H1 (cell line): ENCODE measurements around the gene LTBP1. TPM values are rescaled to one million over a fixed set of nuclear protein-coding genes. Genes with fewer than 3 reads are reported as not detected.

Source experiments
- CTCF ChIA-PET: fragments of 300-600 bp; sonication (Branson Sonifier 250); formaldehyde crosslinking; loops from one replicate; lab custom pipeline; 2021; ENCODE audit not compliant: partially characterized antibody; lab: Charles Lee
- POLR2A ChIA-PET: fragments of 300-600 bp; sonication (Branson Sonifier 250); formaldehyde crosslinking; loops from one replicate; lab custom pipeline; 2021; ENCODE audit warnings: inconsistent platforms; ENCODE audit not compliant: partially characterized antibody; lab: Charles Lee
- DNase-seq, 2 experiments: peaks; one replicate each; pipeline versions ENCODE4 v3.0.0 to v3.0.0-alpha.2; 2010 to 2022; ENCODE audit warnings: low spot score in 2 of 2, low read depth in 1 of 2, mixed read lengths in 1 of 2
- FAIRE-seq: peaks from 2 replicates; lab custom pipeline; 2011; peaks lifted over from hg19 to GRCh38; lab: Jason Lieb, UNC
- H2AFZ ChIP-seq: 2 replicates; pipeline ENCODE4 v1.8.1; 2012; ENCODE audit warnings: low read length, inconsistent platforms
- H2AK5ac ChIP-seq: 2 replicates; pipeline ENCODE4 v1.6.1; 2013; ENCODE audit warnings: low read depth, low read length
- H2BK120ac ChIP-seq: replicated peaks from 2 replicates; pipeline ENCODE3; 2013; ENCODE audit warnings: low read depth, low read length, inconsistent platforms
- H2BK12ac ChIP-seq: 2 replicates; pipeline ENCODE4 v1.6.1; 2013; ENCODE audit warnings: low read depth, low read length
- H2BK15ac ChIP-seq: 2 replicates; pipeline ENCODE4 v1.6.1; 2013; ENCODE audit warnings: low read length
- H2BK20ac ChIP-seq: 2 replicates; pipeline ENCODE4 v1.6.1; 2013; ENCODE audit warnings: low read length
- H2BK5ac ChIP-seq: 2 replicates; pipeline ENCODE4 v1.6.1; 2013; ENCODE audit warnings: low read depth, low read length
- H3K14ac ChIP-seq: 2 replicates; pipeline ENCODE4 v1.6.1; 2013; ENCODE audit warnings: inconsistent platforms; ENCODE audit not compliant: insufficient read length
- H3K18ac ChIP-seq: 2 replicates; pipeline ENCODE4 v1.6.1; 2013; ENCODE audit warnings: low read length; ENCODE audit errors: extremely low read depth
- H3K23ac ChIP-seq: 2 replicates; pipeline ENCODE4 v1.6.1; 2013; ENCODE audit warnings: inconsistent platforms; ENCODE audit not compliant: insufficient read length
- H3K23me2 ChIP-seq: 2 replicates; pipeline ENCODE4 v1.6.1; 2013; ENCODE audit warnings: low read depth, low read length
- H3K27ac ChIP-seq: 2 replicates; pipeline ENCODE4 v1.6.1; 2011; ENCODE audit warnings: low read depth, low read length, inconsistent platforms
- H3K27me3 ChIP-seq, 4 experiments: replicated peaks in 1 of 4; 1 replicate in 1 of 4; 2 replicates in 3 of 4; pipeline versions ENCODE4 v1.6.1 to v1.8.1; 2011 to 2013; ENCODE audit warnings: low read length in 3 of 4, mild to moderate bottlenecking in 3 of 4, inconsistent platforms in 2 of 4, mixed read lengths in 2 of 4, moderate library complexity in 1 of 4; ENCODE audit not compliant: control insufficient read depth in 3 of 4, insufficient read depth in 3 of 4; ENCODE audit errors: extremely low read depth in 1 of 4
- H3K36me3 ChIP-seq, 4 experiments: 2 replicates each; pipeline versions ENCODE4 v1.6.1 to v1.8.1; 2011 to 2013; ENCODE audit warnings: mild to moderate bottlenecking in 4 of 4, low read length in 3 of 4, moderate library complexity in 2 of 4, control low read depth in 1 of 4, inconsistent platforms in 1 of 4; ENCODE audit not compliant: insufficient read depth in 4 of 4, control insufficient read depth in 2 of 4
- H3K4ac ChIP-seq: replicated peaks from 2 replicates; pipeline ENCODE3; 2013; ENCODE audit warnings: low read length, low read depth, mixed read lengths, inconsistent platforms; ENCODE audit not compliant: insufficient read length
- H3K4me1 ChIP-seq, 4 experiments: replicated peaks in 1 of 4; 1 replicate in 1 of 4; 2 replicates in 3 of 4; pipeline versions ENCODE4 v1.6.1 to v1.8.1; 2011 to 2013; ENCODE audit warnings: low read length in 3 of 4, inconsistent platforms in 2 of 4, mixed read lengths in 1 of 4; ENCODE audit not compliant: insufficient read depth in 4 of 4, control insufficient read depth in 3 of 4
- H3K4me2 ChIP-seq, 2 experiments: 2 replicates each; pipeline versions ENCODE4 v1.6.1 to v1.8.1; 2011 to 2013; ENCODE audit warnings: low read depth in 2 of 2, low read length in 2 of 2, control low read depth in 1 of 2, inconsistent platforms in 1 of 2, mild to moderate bottlenecking in 1 of 2; ENCODE audit not compliant: insufficient read depth in 1 of 2
- H3K4me3 ChIP-seq, 4 experiments: fragments of 200-600, 300-600 bp in 1 of 4; sonication (generic), shearing (Covaris generic), sonication (Bioruptor Twin) in 1 of 4; 2 replicates each; pipeline versions ENCODE4 v1.5.1 to v1.8.1; 2011 to 2016; ENCODE audit warnings: low read length in 4 of 4, low read depth in 3 of 4, control low read depth in 2 of 4, inconsistent platforms in 2 of 4, mild to moderate bottlenecking in 2 of 4, mixed read lengths in 1 of 4, moderate library complexity in 1 of 4; ENCODE audit not compliant: insufficient read depth in 2 of 4; ENCODE audit errors: extremely low read depth in 1 of 4
- H3K56ac ChIP-seq: replicated peaks from 2 replicates; pipeline ENCODE3; 2013; ENCODE audit warnings: low read depth, mild to moderate bottlenecking, mixed read lengths, low read length, inconsistent platforms; ENCODE audit not compliant: insufficient read length
- H3K79me1 ChIP-seq: 2 replicates; pipeline ENCODE4 v1.6.1; 2013; ENCODE audit warnings: low read depth, low read length, control low read depth
- H3K79me2 ChIP-seq, 2 experiments: 2 replicates each; pipeline versions ENCODE4 v1.6.1 to v1.8.1; 2012 to 2013; ENCODE audit warnings: low read length in 2 of 2, mild to moderate bottlenecking in 2 of 2, inconsistent platforms in 1 of 2; ENCODE audit not compliant: insufficient read depth in 2 of 2, control insufficient read depth in 1 of 2
- H3K9ac ChIP-seq, 4 experiments: replicated peaks in 1 of 4; 1 replicate in 1 of 4; 2 replicates in 3 of 4; pipeline versions ENCODE4 v1.6.1 to v1.8.1; 2011 to 2013; ENCODE audit warnings: low read depth in 3 of 4, low read length in 3 of 4, control low read depth in 2 of 4, mild to moderate bottlenecking in 2 of 4, moderate library complexity in 2 of 4, inconsistent platforms in 1 of 4; ENCODE audit errors: extremely low read depth in 1 of 4
- H3K9me3 ChIP-seq, 2 experiments: 2 replicates each; pipeline versions ENCODE4 v1.6.1 to v1.8.1; 2012 to 2013; ENCODE audit warnings: mild to moderate bottlenecking in 2 of 2, moderate library complexity in 2 of 2, control low read depth in 1 of 2, inconsistent platforms in 1 of 2, low read depth in 1 of 2, low read length in 1 of 2, mixed read lengths in 1 of 2; ENCODE audit not compliant: insufficient read depth in 2 of 2
- H4K20me1 ChIP-seq, 2 experiments: replicated peaks in 1 of 2; 2 replicates each; pipeline versions ENCODE3 to v1.8.1; 2011 to 2013; ENCODE audit warnings: inconsistent platforms in 2 of 2, low read length in 2 of 2, mild to moderate bottlenecking in 1 of 2; ENCODE audit not compliant: insufficient read depth in 2 of 2, control insufficient read depth in 1 of 2
- H4K5ac ChIP-seq: 2 replicates; pipeline ENCODE4 v1.6.1; 2013; ENCODE audit warnings: low read length, low read depth, mixed read lengths, inconsistent platforms; ENCODE audit not compliant: insufficient read length
- H4K8ac ChIP-seq: 2 replicates; pipeline ENCODE4 v1.8.0; 2013; ENCODE audit warnings: mild to moderate bottlenecking, moderate library complexity, low read length, inconsistent platforms; ENCODE audit not compliant: insufficient read depth; ENCODE audit errors: extremely low read depth
- H4K91ac ChIP-seq: replicated peaks from 2 replicates; pipeline ENCODE3; 2013; ENCODE audit warnings: low read length, mixed read lengths, inconsistent platforms; ENCODE audit not compliant: insufficient read length
- ASH2L ChIP-seq: fragments of 200-600, 300-600 bp; sonication (generic); IDR thresholded peaks from one replicate; pipeline ENCODE4 v1.7.1; 2017; ENCODE audit warnings: low read length
- BCL11A ChIP-seq, 2 experiments: IDR thresholded peaks; one replicate each; pipeline ENCODE4 v1.6.1; 2011; ENCODE audit warnings: low read depth in 2 of 2, low read length in 2 of 2, mild to moderate bottlenecking in 2 of 2
- CBX8 ChIP-seq: fragments of 300-800, 300-1000 bp; sonication (generic); IDR thresholded peaks from 2 replicates; pipeline ENCODE4 v1.7.1; 2016; ENCODE audit warnings: low read depth, low read length, borderline replicate concordance
- CEBPB ChIP-seq: IDR thresholded peaks from 2 replicates; pipeline ENCODE4 v1.6.1; 2012; ENCODE audit warnings: low read depth, low read length
- CTBP2 ChIP-seq: IDR thresholded peaks from 2 replicates; pipeline ENCODE4 v1.7.0; 2011; ENCODE audit warnings: borderline replicate concordance, mild to moderate bottlenecking, moderate library complexity, mixed read lengths, low read length; ENCODE audit not compliant: insufficient read depth, insufficient read length
- EGR1 ChIP-seq: IDR thresholded peaks from 2 replicates; pipeline ENCODE4 v1.6.1; 2011; ENCODE audit warnings: low read depth, low read length, borderline replicate concordance
- HDAC2 ChIP-seq, 2 experiments: fragments of 300-600 bp in 1 of 2; sonication (generic) in 1 of 2; IDR thresholded peaks; 2 replicates each; pipeline ENCODE4 v1.6.1; 2011 to 2012; ENCODE audit warnings: low read depth in 2 of 2, low read length in 2 of 2, mild to moderate bottlenecking in 2 of 2, moderate library complexity in 2 of 2, borderline replicate concordance in 1 of 2, inconsistent platforms in 1 of 2
- NRF1 ChIP-seq: IDR thresholded peaks from 2 replicates; pipeline ENCODE4 v1.6.1; 2011; ENCODE audit warnings: mild to moderate bottlenecking, low read depth, low read length, improper control_type of control experiment
- RAD21 ChIP-seq, 2 experiments: IDR thresholded peaks in 1 of 2; conservative IDR thresholded peaks in 1 of 2; 2 replicates each; pipeline ENCODE4 v1.6.1; 2011; ENCODE audit warnings: low read depth in 2 of 2, low read length in 2 of 2, improper control_type of control experiment in 1 of 2, inconsistent platforms in 1 of 2, mild to moderate bottlenecking in 1 of 2, moderate library complexity in 1 of 2
- TAF1 ChIP-seq: IDR thresholded peaks from 2 replicates; pipeline ENCODE4 v1.6.1; 2011; ENCODE audit warnings: mild to moderate bottlenecking, low read depth, low read length
- WGBS, 2 experiments: shearing (Covaris generic) in 1 of 2; methylation state at CpG; one replicate each; pipeline versions ENCODE4 v1.1.6 to v1.1.7; 2013 to 2015; ENCODE audit warnings: low lambda C conversion rate in 2 of 2, mixed read lengths in 2 of 2, inconsistent platforms in 1 of 2, low coverage in 1 of 2, missing lambda C conversion rate in 1 of 2; ENCODE audit not compliant: insufficient replicate concordance in 2 of 2, insufficient coverage in 1 of 2, insufficient read length in 1 of 2; ENCODE audit errors: extremely low coverage in 1 of 2, missing lambda C conversion rate in 1 of 2; 5-methylcytosine and 5-hydroxymethylcytosine counted together
- polyA plus RNA-seq, 7 experiments: library from polyadenylated mRNA; depleted of rRNA in 3 of 7; stranded (reverse) in 5 of 7; unstranded in 2 of 7; fragments of >200 nt in 5 of 7; fragments of 200-250 nt in 2 of 7; gene quantifications; 1 replicate in 5 of 7; 2 replicates in 1 of 7; 4 replicates in 1 of 7; pipeline versions ENCODE4 v1.2.1 to v1.2.3, GENCODE V29; 2011 to 2013; ENCODE audit warnings: missing spikeins in 2 of 7, mixed read lengths in 2 of 7
- total RNA-seq: library from RNA; stranded (reverse); fragmentation: NEBNext Ultra II Directional; extraction: Animal tissue kit (Norgen Biotek cat#: 25700); gene quantifications from 2 replicates; pipeline ENCODE4 v1.2.1, GENCODE V29; 2021
- TF ChIP-seq, protein P1 (sequence below): IDR thresholded peaks from 2 replicates; pipeline ENCODE4 v1.6.1; 2012; ENCODE audit warnings: inconsistent platforms
- TF ChIP-seq, protein P2 (sequence below): IDR thresholded peaks from 2 replicates; pipeline ENCODE4 v1.6.1; 2011; ENCODE audit warnings: low read length, improper control_type of control experiment

LTBP1 gene
- total and polyA plus RNA-seq, 2 of the 8 experiments (the other 6 are each of a cell fraction or from before 2014, with no cell fraction given): 15.4 to 24.7 TPM

DNA sequence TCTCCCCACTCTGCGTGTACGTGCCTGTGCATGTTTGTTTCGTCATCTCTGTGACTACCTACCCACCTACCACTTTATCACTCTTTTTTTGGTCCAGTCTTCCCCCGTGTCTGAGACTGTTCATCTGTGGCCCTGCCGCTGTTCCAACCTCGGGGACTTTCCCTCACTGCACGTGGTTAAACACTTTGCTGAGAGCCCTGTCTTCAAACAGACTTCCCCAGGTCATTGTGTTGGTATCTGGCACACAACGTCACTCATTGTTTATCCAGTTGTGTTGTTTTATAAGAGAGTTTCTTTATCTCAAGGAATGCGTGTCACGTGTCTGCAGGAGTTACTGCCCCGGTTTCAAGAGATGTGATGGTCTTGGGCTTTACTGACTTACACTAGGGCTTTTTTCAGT lies 267.7 kb downstream of the LTBP1 start:
- Histone ChIP-seq H4K8ac (no peak overlapping the region), H3K23ac (no peak overlapping the region), H2AFZ (no peak overlapping the region), H2BK15ac (no peak overlapping the region), H2BK12ac (no peak overlapping the region), H3K79me2 (no peaks in the 10 kb centered on the region), H3K27me3 (no peaks in the 10 kb centered on the region), H3K4me1 (peaks cover 0 to 2% (median 0%) of the 10 kb centered on the region in 4 experiments; a peak in 3 of 7 replicates), H2AK5ac (no peak overlapping the region), H3K18ac (no peak overlapping the region; the same call in 1 of the 2 replicates), H2BK20ac (no peak overlapping the region), H4K20me1 (no peaks in the 10 kb centered on the region), H2BK5ac (no peak overlapping the region), H3K14ac (no peak overlapping the region), H3K9ac (no peak overlapping the region), H4K5ac (no peak overlapping the region), H3K79me1 (no peaks in the 10 kb centered on the region), H3K4ac (no peak overlapping the region), H3K9me3 (no peaks in the 10 kb centered on the region), H4K91ac (no peak overlapping the region), H3K4me2 (no peak overlapping the region), H3K23me2 (no peaks in the 10 kb centered on the region), H3K36me3 (no peaks in the 10 kb centered on the region), H3K56ac (no peak overlapping the region), H2BK120ac (no peak overlapping the region), H3K4me3 (no peak overlapping the region), H3K27ac (no peak overlapping the region)
- FAIRE-seq (no peak), DNase-seq (no peak)
- 92% methylated on average over 11 of the region's 11 CpGs; no CpG with 5 or more reads in 1 of the 2 experiments for WGBS, 2 experiments
- ChIA-PET CTCF (interaction anchor here (1.0 kb wide), 1 partner anchor 19 kb away, joined by 3 read pairs; no protein-coding TSS in a partner anchor), POLR2A (no interaction called here)
- TF ChIP-seq HDAC2 (IDR thresholded peaks at IDR 0.05; ENCODE audit: borderline replicate concordance in 1 of 2, low read depth in 2 of 2, low read length in 2 of 2) (no peak), TAF1 (no peak), EGR1 (no peak), RAD21 (IDR thresholded peaks at IDR 0.05 in 1 of 2, conservative IDR thresholded peaks at IDR 0.05 in 1 of 2; ENCODE audit: low read depth in 2 of 2, low read length in 2 of 2) (no peak), CBX8 (no peak), CEBPB (no peak), BCL11A (IDR thresholded peaks at IDR 0.05; ENCODE audit: low read depth in 2 of 2, low read length in 2 of 2) (no peak), CTBP2 (no peak), NRF1 (no peak), ASH2L (no peak)
- TF ChIP-seq, protein P1, sequence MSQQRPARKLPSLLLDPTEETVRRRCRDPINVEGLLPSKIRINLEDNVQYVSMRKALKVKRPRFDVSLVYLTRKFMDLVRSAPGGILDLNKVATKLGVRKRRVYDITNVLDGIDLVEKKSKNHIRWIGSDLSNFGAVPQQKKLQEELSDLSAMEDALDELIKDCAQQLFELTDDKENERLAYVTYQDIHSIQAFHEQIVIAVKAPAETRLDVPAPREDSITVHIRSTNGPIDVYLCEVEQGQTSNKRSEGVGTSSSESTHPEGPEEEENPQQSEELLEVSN: no peak
- TF ChIP-seq, protein P2, sequence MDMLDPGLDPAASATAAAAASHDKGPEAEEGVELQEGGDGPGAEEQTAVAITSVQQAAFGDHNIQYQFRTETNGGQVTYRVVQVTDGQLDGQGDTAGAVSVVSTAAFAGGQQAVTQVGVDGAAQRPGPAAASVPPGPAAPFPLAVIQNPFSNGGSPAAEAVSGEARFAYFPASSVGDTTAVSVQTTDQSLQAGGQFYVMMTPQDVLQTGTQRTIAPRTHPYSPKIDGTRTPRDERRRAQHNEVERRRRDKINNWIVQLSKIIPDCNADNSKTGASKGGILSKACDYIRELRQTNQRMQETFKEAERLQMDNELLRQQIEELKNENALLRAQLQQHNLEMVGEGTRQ: no peak
